Measurements from ENCODE around the gene TMEM233. TPM values are rescaled to one million over a fixed set of nuclear protein-coding genes. Genes with fewer than 3 reads are reported as not detected.

Gene TMEM233
- total and polyA plus RNA-seq, 2 of the 8 experiments (the other 6 are each of a cell fraction or from before 2014, with no cell fraction given) = 0.09 TPM

DNA sequence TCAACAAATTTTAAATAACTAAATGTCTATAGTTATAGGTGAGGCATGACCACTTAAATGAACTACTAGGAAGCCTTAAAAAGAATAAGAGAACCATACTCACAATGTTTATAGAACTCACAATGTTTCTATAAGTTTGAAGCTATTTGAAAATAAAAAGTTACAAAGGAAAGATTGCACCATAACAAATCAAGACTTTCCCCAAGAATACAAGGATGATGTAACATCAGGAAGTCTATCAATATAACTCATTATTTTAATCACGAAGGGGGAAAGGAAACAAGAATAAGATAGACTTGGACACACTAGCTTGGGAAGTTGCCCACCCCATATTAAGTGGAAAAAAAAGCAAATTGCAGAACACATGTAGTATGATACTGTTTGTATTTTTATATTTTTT is 26.9 kb downstream of the TMEM233 start (continued):
- TF ChIP-seq, protein P1, sequence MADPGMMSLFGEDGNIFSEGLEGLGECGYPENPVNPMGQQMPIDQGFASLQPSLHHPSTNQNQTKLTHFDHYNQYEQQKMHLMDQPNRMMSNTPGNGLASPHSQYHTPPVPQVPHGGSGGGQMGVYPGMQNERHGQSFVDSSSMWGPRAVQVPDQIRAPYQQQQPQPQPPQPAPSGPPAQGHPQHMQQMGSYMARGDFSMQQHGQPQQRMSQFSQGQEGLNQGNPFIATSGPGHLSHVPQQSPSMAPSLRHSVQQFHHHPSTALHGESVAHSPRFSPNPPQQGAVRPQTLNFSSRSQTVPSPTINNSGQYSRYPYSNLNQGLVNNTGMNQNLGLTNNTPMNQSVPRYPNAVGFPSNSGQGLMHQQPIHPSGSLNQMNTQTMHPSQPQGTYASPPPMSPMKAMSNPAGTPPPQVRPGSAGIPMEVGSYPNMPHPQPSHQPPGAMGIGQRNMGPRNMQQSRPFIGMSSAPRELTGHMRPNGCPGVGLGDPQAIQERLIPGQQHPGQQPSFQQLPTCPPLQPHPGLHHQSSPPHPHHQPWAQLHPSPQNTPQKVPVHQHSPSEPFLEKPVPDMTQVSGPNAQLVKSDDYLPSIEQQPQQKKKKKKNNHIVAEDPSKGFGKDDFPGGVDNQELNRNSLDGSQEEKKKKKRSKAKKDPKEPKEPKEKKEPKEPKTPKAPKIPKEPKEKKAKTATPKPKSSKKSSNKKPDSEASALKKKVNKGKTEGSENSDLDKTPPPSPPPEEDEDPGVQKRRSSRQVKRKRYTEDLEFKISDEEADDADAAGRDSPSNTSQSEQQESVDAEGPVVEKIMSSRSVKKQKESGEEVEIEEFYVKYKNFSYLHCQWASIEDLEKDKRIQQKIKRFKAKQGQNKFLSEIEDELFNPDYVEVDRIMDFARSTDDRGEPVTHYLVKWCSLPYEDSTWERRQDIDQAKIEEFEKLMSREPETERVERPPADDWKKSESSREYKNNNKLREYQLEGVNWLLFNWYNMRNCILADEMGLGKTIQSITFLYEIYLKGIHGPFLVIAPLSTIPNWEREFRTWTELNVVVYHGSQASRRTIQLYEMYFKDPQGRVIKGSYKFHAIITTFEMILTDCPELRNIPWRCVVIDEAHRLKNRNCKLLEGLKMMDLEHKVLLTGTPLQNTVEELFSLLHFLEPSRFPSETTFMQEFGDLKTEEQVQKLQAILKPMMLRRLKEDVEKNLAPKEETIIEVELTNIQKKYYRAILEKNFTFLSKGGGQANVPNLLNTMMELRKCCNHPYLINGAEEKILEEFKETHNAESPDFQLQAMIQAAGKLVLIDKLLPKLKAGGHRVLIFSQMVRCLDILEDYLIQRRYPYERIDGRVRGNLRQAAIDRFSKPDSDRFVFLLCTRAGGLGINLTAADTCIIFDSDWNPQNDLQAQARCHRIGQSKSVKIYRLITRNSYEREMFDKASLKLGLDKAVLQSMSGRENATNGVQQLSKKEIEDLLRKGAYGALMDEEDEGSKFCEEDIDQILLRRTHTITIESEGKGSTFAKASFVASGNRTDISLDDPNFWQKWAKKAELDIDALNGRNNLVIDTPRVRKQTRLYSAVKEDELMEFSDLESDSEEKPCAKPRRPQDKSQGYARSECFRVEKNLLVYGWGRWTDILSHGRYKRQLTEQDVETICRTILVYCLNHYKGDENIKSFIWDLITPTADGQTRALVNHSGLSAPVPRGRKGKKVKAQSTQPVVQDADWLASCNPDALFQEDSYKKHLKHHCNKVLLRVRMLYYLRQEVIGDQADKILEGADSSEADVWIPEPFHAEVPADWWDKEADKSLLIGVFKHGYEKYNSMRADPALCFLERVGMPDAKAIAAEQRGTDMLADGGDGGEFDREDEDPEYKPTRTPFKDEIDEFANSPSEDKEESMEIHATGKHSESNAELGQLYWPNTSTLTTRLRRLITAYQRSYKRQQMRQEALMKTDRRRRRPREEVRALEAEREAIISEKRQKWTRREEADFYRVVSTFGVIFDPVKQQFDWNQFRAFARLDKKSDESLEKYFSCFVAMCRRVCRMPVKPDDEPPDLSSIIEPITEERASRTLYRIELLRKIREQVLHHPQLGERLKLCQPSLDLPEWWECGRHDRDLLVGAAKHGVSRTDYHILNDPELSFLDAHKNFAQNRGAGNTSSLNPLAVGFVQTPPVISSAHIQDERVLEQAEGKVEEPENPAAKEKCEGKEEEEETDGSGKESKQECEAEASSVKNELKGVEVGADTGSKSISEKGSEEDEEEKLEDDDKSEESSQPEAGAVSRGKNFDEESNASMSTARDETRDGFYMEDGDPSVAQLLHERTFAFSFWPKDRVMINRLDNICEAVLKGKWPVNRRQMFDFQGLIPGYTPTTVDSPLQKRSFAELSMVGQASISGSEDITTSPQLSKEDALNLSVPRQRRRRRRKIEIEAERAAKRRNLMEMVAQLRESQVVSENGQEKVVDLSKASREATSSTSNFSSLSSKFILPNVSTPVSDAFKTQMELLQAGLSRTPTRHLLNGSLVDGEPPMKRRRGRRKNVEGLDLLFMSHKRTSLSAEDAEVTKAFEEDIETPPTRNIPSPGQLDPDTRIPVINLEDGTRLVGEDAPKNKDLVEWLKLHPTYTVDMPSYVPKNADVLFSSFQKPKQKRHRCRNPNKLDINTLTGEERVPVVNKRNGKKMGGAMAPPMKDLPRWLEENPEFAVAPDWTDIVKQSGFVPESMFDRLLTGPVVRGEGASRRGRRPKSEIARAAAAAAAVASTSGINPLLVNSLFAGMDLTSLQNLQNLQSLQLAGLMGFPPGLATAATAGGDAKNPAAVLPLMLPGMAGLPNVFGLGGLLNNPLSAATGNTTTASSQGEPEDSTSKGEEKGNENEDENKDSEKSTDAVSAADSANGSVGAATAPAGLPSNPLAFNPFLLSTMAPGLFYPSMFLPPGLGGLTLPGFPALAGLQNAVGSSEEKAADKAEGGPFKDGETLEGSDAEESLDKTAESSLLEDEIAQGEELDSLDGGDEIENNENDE (IDR thresholded peaks at IDR 0.05; ENCODE audit: insufficient replicate concordance, low read length) = no peak
